ES-I3 (cell line): ENCODE measurements around the gene NEXMIF.
"Not testable (repeated sequence)": the region's sequence is repeated elsewhere in the genome, so short reads cannot be mapped to it uniquely, and the experiment has no call there.

Experiments used
- H3K36me3 ChIP-seq: 2 replicates; pipeline ENCODE4 v1.6.1; 2013; ENCODE audit warnings: mild to moderate bottlenecking, low read length, control low read depth, moderate library complexity; ENCODE audit not compliant: insufficient read depth
- H3K4me1 ChIP-seq: 2 replicates; pipeline ENCODE4 v1.6.1; 2013; ENCODE audit warnings: mild to moderate bottlenecking, control low read depth, low read length; ENCODE audit not compliant: insufficient read depth
- H3K9ac ChIP-seq: 2 replicates; pipeline ENCODE4 v1.6.1; 2013; ENCODE audit warnings: low read depth, mild to moderate bottlenecking, low read length, moderate library complexity
- H3K9me3 ChIP-seq: 2 replicates; pipeline ENCODE4 v1.6.1; 2013; ENCODE audit warnings: mild to moderate bottlenecking, low read length, moderate library complexity; ENCODE audit not compliant: control insufficient read depth, insufficient read depth

NEXMIF gene

DNA sequence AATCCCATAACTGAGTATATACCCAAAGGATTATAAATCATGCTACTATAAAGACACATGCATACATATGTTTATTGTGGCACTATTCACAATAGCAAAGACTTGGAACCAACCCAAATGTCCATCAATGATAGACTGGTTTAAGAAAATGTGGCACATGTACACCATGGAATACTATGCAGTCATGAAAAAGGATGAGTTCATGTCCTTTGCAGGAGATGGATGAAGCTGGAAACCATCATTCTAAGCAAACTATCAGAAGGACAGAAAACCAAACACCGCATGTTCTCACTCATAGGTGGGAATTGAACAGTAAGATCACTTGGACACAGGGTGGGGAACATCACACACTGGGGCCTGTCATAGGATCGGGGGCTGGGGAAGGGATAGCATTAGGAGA, 223.9 kb downstream of the NEXMIF start:
- not testable (repeated sequence) for H3K9me3 ChIP-seq

DNA sequence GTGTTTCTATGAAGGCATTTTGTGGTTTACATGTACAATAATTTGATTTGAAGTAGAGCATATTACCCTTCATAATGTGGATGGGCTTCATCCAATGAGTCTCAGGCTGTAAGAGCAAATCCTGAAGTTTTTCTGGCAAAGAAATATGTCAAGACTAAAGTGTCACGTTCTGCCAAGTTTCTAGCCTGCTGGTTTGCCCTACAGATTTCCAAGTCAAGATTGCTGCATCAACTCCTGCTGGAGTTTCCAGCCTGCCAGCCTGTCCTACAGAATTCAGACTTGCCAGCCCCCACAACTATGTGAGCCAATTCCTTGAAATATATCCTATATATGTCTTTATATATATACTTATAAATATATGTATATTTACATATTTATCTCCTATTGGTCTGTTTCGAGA, 240.8 kb downstream of the NEXMIF start:
- H3K9me3 ChIP-seq = no peaks in the 10 kb centered on the region
- H3K4me1 ChIP-seq = no peaks in the 10 kb centered on the region
- H3K36me3 ChIP-seq = no peaks in the 10 kb centered on the region
- no peak overlapping the region for H3K9ac ChIP-seq

More for the DNA sequence above, 223.9 kb downstream of the NEXMIF start:
- H3K9ac ChIP-seq, H3K36me3 ChIP-seq, H3K4me1 ChIP-seq: not testable (repeated sequence)
